RWPE2 (cell line): ENCODE results near the gene FIBCD1.

Source experiments
- ATAC-seq: fragments of 200-7000 bp; cut with Tn5 transposase; 3 replicates; pipeline ENCODE4 v1.9.1; 2021; ENCODE audit warnings: low read depth
- DNase-seq: peaks from one replicate; pipeline ENCODE4 v3.0.0-alpha.2; 2020; ENCODE audit warnings: low spot score
- H3K27ac ChIP-seq: fragments of 450-650 bp; 2 replicates; pipeline ENCODE4 v1.5.1; 2017; ENCODE audit warnings: mild to moderate bottlenecking; ENCODE audit not compliant: poor library complexity, severe bottlenecking
- H3K27me3 ChIP-seq: fragments of 250-450 bp; sonication (Bioruptor Pico); 2 replicates; pipeline ENCODE4 v1.5.1; 2021; ENCODE audit warnings: mild to moderate bottlenecking, moderate library complexity; ENCODE audit not compliant: insufficient read depth, poor library complexity, severe bottlenecking
- H3K36me3 ChIP-seq: fragments of 250-450 bp; sonication (Bioruptor Pico); 2 replicates; pipeline ENCODE4 v1.5.1; 2020; ENCODE audit warnings: low read depth, mild to moderate bottlenecking, moderate library complexity
- H3K4me1 ChIP-seq: fragments of 250-450 bp; sonication (Bioruptor Pico); 2 replicates; pipeline ENCODE4 v1.5.1; 2021; ENCODE audit warnings: mild to moderate bottlenecking, moderate library complexity; ENCODE audit not compliant: insufficient read depth, poor library complexity, severe bottlenecking
- H3K4me3 ChIP-seq: fragments of 250-450 bp; sonication (Bioruptor Pico); 2 replicates; pipeline ENCODE4 v1.5.1; 2021; ENCODE audit warnings: mild to moderate bottlenecking, moderate library complexity; ENCODE audit not compliant: severe bottlenecking
- H3K9me3 ChIP-seq: fragments of 250-450 bp; sonication (Bioruptor Pico); 2 replicates; pipeline ENCODE4 v1.5.1; 2021; ENCODE audit warnings: mild to moderate bottlenecking, moderate library complexity; ENCODE audit not compliant: severe bottlenecking
- TF ChIP-seq, protein P1 (sequence below): fragments of 450-650 bp; IDR thresholded peaks from one replicate; pipeline ENCODE4 v1.5.1; 2017; ENCODE audit warnings: mild to moderate bottlenecking, moderate library complexity; ENCODE audit not compliant: poor library complexity, severe bottlenecking

FIBCD1 gene

DNA sequence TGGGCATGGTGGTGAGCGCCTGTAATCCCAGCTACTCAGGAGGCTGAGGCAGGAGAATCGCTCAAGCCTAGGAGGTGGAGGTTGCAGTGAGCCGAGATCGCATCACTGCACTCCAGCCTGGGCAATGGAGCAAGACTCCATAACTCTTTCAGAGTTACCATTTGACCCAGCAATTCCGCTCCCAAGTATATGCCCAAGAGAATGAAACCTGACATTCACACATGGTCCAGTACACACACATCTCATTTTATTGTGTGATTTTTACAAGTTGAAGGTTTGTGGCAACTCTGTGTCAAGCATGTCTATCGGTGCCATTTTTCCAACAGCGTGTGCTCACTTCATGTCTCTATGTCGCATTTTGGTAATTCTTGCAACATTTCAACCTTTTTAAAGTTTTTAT lies 24.9 kb upstream of the FIBCD1 start:
- Histone ChIP-seq H3K4me3 (no peak overlapping the region), H3K27me3 (no peaks in the 10 kb centered on the region), H3K9me3 (peaks cover 14% of the 10 kb centered on the region), H3K36me3 (no peaks in the 10 kb centered on the region), H3K27ac (peak overlapping the region; percentile 63), H3K4me1 (peaks cover 16% of the 10 kb centered on the region)
- TF ChIP-seq, protein P1, sequence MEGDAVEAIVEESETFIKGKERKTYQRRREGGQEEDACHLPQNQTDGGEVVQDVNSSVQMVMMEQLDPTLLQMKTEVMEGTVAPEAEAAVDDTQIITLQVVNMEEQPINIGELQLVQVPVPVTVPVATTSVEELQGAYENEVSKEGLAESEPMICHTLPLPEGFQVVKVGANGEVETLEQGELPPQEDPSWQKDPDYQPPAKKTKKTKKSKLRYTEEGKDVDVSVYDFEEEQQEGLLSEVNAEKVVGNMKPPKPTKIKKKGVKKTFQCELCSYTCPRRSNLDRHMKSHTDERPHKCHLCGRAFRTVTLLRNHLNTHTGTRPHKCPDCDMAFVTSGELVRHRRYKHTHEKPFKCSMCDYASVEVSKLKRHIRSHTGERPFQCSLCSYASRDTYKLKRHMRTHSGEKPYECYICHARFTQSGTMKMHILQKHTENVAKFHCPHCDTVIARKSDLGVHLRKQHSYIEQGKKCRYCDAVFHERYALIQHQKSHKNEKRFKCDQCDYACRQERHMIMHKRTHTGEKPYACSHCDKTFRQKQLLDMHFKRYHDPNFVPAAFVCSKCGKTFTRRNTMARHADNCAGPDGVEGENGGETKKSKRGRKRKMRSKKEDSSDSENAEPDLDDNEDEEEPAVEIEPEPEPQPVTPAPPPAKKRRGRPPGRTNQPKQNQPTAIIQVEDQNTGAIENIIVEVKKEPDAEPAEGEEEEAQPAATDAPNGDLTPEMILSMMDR: no peak
- ATAC-seq (no peak), DNase-seq (no peak)

DNA sequence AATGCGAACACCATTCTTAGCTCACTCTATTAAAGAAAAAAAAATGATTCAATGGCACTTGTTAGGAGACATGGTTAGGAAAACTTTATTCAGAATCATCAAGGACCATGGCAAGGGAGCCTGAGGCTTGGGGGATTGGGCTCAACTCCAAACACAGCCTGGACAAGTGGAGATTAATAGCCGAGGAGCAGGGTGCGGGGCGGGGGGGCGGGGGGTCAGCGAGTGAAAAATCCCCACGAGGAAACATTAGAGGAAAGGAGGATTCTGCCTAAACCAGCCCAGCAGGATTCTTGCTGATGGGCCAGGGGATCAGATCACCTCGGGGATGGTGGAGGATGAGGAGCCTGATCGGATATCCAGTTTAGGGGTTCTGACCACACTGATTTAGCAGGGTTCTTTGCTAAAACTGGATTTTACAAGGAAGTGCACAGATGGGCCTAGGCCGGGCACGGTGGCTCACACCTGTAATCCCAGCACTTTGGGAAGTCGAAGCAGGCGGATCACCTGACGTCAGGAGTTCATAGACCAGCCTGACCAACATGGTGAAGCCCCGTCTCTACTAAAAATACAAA lies 24.4 kb upstream of the FIBCD1 start:
- Histone ChIP-seq H3K27me3 (no peaks in the 10 kb centered on the region), H3K4me3 (no peak overlapping the region), H3K36me3 (no peaks in the 10 kb centered on the region), H3K9me3 (peaks cover 14% of the 10 kb centered on the region), H3K27ac (peak overlapping the region; percentile 63), H3K4me1 (peaks cover 16% of the 10 kb centered on the region)
- ATAC-seq (no peak), DNase-seq (no peak)
- TF ChIP-seq, protein P1: no peak

GRCh38 chr9:130962418-130963316 lies 23.6 kb upstream of the FIBCD1 start:
- TF ChIP-seq, protein P1: no peak
- Histone ChIP-seq H3K4me3 (no peak overlapping the region), H3K36me3 (no peaks in the 10 kb centered on the region), H3K27me3 (no peaks in the 10 kb centered on the region), H3K27ac (peak overlapping the region; percentile 63), H3K9me3 (peaks cover 16% of the 10 kb centered on the region), H3K4me1 (peaks cover 16% of the 10 kb centered on the region)
- DNase-seq: peak; percentile 93
- peak; percentile 98 for ATAC-seq

DNA sequence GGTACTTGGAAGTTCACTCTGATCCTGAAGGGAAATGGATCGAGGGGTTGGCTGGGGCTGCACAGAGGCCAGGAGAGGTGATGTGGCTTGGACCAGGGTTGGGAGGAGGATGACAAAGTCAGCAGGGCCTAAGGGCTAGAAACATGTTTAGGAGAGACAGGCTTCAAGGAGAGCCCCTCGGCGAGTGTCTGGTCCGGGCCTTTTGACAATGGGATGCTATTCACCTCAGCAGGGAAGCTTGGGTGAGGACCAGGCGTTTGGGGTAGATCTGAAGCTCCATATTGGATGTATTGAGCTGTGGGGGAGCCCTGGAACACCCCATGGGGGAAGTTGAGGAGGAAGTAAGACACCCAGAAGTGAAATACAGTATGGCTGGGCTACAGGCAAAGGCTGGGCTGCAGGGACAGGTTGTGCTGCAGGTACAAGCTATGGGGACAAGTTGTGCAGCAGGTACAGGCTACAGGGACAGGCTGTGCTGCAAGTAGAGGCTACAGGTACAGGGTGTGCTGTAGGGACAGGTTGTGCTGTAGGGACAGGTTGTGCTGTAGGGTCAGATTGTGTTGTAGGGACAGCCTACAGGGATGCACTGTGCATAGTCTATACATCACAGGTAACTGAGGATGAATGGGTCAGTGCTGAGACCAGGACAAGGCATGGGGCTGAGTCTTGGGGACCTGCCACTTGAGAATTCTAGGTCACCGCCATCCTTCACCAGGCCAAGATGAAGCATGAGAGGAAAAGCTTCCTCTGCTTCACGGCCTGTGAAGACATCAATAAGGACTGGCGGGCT lies 22.7 kb upstream of the FIBCD1 start:
- H3K27me3 ChIP-seq: no peaks in the 10 kb centered on the region
- peaks cover 16% of the 10 kb centered on the region for H3K4me1 ChIP-seq
- peak overlapping the region; percentile 63 for H3K27ac ChIP-seq
- TF ChIP-seq, protein P1: no peak
- DNase-seq: no peak
- peaks cover 16% of the 10 kb centered on the region for H3K9me3 ChIP-seq
- no peak overlapping the region for H3K4me3 ChIP-seq
- H3K36me3 ChIP-seq: no peaks in the 10 kb centered on the region
- ATAC-seq: no peak
